Testis (tissue), 3 donors: ENCODE measurements around the gene KCNJ1. TPM values are rescaled to one million over a fixed set of nuclear protein-coding genes. Genes with fewer than 3 reads are reported as not detected.

Experiments
- DNase-seq: peaks from one replicate; pipeline ENCODE4 v3.0.0-alpha.2; 2019
- H3K27ac ChIP-seq, 2 donors: fragments of 200-600 bp; sonication (generic); one replicate each; pipeline ENCODE4 v1.5.1; 2019
- H3K27me3 ChIP-seq: fragments of 200-600 bp; sonication (generic); one replicate; pipeline ENCODE4 v1.5.1; 2019
- H3K36me3 ChIP-seq: fragments of 200-600 bp; sonication (generic); one replicate; pipeline ENCODE4 v1.5.1; 2017; ENCODE audit warnings: low read depth; ENCODE audit errors: missing control alignments
- H3K4me1 ChIP-seq: fragments of 200-600 bp; sonication (generic); one replicate; pipeline ENCODE4 v1.5.1; 2019
- H3K4me3 ChIP-seq, 2 donors: fragments of 200-600 bp; sonication (generic); one replicate each; pipeline ENCODE4 v1.5.1; 2017 to 2019
- H3K9me3 ChIP-seq: fragments of 200-600 bp; sonication (generic); one replicate; pipeline ENCODE4 v1.5.1; 2017
- CTCF ChIP-seq, 3 experiments: fragments of 450-650 bp in 2 of 3; fragments of 200-600 bp in 1 of 3; sonication (generic) in 1 of 3; IDR thresholded peaks; one replicate each; pipeline ENCODE4 v1.5.1; 2016 to 2019; ENCODE audit warnings: antibody characterized with exemption in 3 of 3, mild to moderate bottlenecking in 2 of 3, moderate library complexity in 1 of 3
- POLR2A ChIP-seq: fragments of 450-650 bp; IDR thresholded peaks from one replicate; pipeline ENCODE4 v1.6.1; 2017; ENCODE audit warnings: antibody characterized with exemption, mild to moderate bottlenecking, moderate library complexity
- WGBS, 2 donors: methylation state at CpG; one replicate each; pipeline ENCODE4 v1.1.5; 2018; 5-methylcytosine and 5-hydroxymethylcytosine counted together
- intact Hi-C: fragments of 100-400 bp; cut with DNase I; formaldehyde crosslinking; loops from one replicate; pipeline ENCODE4 v1.15.1; 2023; ENCODE audit warnings: low total_unique reads
- polyA plus RNA-seq: library from polyadenylated mRNA; stranded (reverse); fragments of 350-450 nt; fragmentation: Illumina TruSeq; extraction: RNeasy Lipid Tissue Mini Kit (QIAGEN cat#74804); gene quantifications from one replicate; pipeline ENCODE4 v1.2.3, GENCODE V29; 2014; ENCODE audit warnings: low read depth, low replicate concordance; ENCODE audit not compliant: insufficient read depth
- total RNA-seq, 2 donors: library from RNA; depleted of rRNA; stranded (reverse); fragments of >200 nt; gene quantifications; one replicate each; pipeline ENCODE4 v1.2.3, GENCODE V29; 2016

The KCNJ1 gene
- total and polyA plus RNA-seq, 3 donors from 2014 or later: 0.12 to 0.24 (median 0.16) TPM

DNA sequence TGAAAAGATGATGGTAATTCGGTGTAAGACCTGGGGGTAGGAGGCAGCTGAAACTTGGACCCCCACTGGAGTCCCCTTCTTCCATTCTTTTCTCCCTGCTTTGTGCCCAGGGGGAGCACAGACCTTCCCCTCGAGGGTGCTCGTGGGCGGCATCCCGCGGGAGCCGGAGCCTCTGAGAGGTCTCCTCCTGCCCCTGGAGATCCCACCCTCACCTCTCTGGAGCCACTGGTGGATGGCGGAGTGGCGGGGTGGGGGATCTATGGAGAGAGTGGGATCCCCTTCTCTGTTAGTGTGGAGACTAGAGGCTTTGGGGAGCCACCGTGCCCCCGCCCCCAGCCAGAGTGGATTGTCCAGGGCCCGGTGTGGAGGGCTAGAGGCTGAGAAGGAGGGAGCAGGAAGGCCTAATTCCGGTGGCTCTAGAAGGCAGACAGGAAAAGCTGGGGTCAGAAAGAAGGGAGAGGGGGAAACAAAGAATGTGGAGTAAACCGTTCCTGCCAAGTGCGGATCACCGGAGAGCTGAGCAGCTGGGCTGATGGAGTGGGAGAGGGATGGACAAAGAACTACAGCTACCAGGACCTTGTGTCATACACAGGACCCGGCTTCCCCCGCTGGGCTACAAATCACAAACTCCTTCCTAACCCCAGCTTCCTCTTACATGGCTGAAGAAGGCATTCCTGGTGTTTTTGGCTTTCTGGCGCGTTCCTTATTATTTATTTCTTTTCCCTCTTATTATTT, 41.9 kb downstream of the KCNJ1 start:
- H3K36me3 ChIP-seq: no peaks in the 10 kb centered on the region
- DNase-seq: no peak
- peak overlapping the region in 1 of 2 donors; percentile 30 for H3K4me3 ChIP-seq
- no peaks in the 10 kb centered on the region for H3K4me1 ChIP-seq
- no peaks in the 10 kb centered on the region for H3K27me3 ChIP-seq
- intact Hi-C loops: no loop called here
- no peak overlapping the region for H3K27ac ChIP-seq
- no peak for TF ChIP-seq POLR2A
- TF ChIP-seq CTCF (IDR thresholded peaks at IDR 0.05): no peak
- no peaks in the 10 kb centered on the region for H3K9me3 ChIP-seq
- 51 to 74% methylated on average over 18 to 20 of the region's 20 CpGs for WGBS, 2 donors

- Histone ChIP-seq H3K27me3 (no peaks in the 10 kb centered on the region), H3K4me3 (peak overlapping the region in 1 of 2 donors; percentile 30), H3K4me1 (no peaks in the 10 kb centered on the region), H3K27ac (no peak overlapping the region), H3K9me3 (no peaks in the 10 kb centered on the region), H3K36me3 (no peaks in the 10 kb centered on the region)
- intact Hi-C loops: no loop called here
- WGBS, 2 donors: 23 to 29% methylated on average over 26 to 58 of the region's 68 CpGs
- TF ChIP-seq CTCF (IDR thresholded peaks at IDR 0.05) (no peak), POLR2A (no peak)
- peak; percentile 23 for DNase-seq
Observed at GRCh38 chr11:128824191-128825049, 42.7 kb downstream of the KCNJ1 start.

DNA sequence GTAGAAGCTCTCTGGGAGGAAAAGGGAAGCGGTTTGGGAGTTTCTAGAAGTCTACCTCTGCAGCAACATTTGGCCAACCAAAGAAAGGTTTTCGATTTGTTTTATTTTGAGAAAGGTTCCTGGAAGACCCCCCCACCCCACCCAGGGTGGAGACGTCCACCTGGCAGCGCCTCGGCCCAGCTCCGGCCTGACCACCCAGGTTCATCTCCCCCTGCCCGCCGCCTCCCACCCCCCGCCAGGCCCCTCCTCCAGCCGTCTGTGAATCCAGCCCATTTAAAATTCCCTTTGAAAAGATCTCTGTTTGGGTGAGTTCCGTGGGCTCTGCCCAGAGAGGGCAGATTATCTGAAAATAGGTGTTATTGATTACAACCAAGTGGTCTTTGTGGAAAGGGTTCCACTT, 43.3 kb downstream of the KCNJ1 start:
- no peak for DNase-seq
- peak overlapping the region in 1 of 2 donors; percentile 30 for H3K4me3 ChIP-seq
- 47 to 70% methylated on average over 5 to 11 of the region's 11 CpGs for WGBS, 2 donors
- H3K36me3 ChIP-seq: no peaks in the 10 kb centered on the region
- H3K4me1 ChIP-seq: no peaks in the 10 kb centered on the region
- TF ChIP-seq CTCF (IDR thresholded peaks at IDR 0.05): no peak
- no peak for TF ChIP-seq POLR2A
- H3K9me3 ChIP-seq: no peaks in the 10 kb centered on the region
- no peak overlapping the region for H3K27ac ChIP-seq
- intact Hi-C loops: no loop called here
- H3K27me3 ChIP-seq: no peaks in the 10 kb centered on the region

- WGBS, 2 donors: 86 to 90% methylated on average over 2 of the region's 2 CpGs
Observed at GRCh38 chr11:128822130-128822529, 45.0 kb downstream of the KCNJ1 start.

More at GRCh38 chr11:128822130-128822529, 45.0 kb downstream of the KCNJ1 start:
- DNase-seq: no peak
- H3K4me1 ChIP-seq: no peaks in the 10 kb centered on the region
- intact Hi-C loops: no loop called here
- no peaks in the 10 kb centered on the region for H3K9me3 ChIP-seq
- no peak overlapping the region for H3K27ac ChIP-seq
- TF ChIP-seq POLR2A (no peak), CTCF (IDR thresholded peaks at IDR 0.05) (no peak)
- no peak overlapping the region for H3K4me3 ChIP-seq
- H3K36me3 ChIP-seq: no peaks in the 10 kb centered on the region
- H3K27me3 ChIP-seq: no peaks in the 10 kb centered on the region
